ENCODE results near the gene TEPSIN.

TEPSIN gene

GRCh38 chr17:81183316-81183715 is 55.5 kb downstream of the TEPSIN start:
- Histone ChIP-seq H4K20me1 (ENCODE audit: insufficient read depth, low read length) (no peaks in the 10 kb centered on the region), H2AFZ (ENCODE audit: low read length) (no peak overlapping the region), H3K36me3 (replicated peaks; ENCODE audit: insufficient read depth, low read length) (no peaks in the 10 kb centered on the region), H3K27me3 (replicated peaks; ENCODE audit: insufficient read depth, low read length) (peaks cover 72% of the 10 kb centered on the region), H3K4me3 (ENCODE audit: low read length) (no peak overlapping the region), H3K9me2 (replicated peaks; ENCODE audit: insufficient read depth, low read length) (no peaks in the 10 kb centered on the region), H3K9me3 (replicated peaks; ENCODE audit: insufficient read depth, low read length) (no peaks in the 10 kb centered on the region), H3K79me2 (ENCODE audit: low read length) (no peaks in the 10 kb centered on the region), H3K4me2 (ENCODE audit: low read depth, low read length) (no peak overlapping the region), H3F3A (ENCODE audit: insufficient read depth, low read length) (no peaks in the 10 kb centered on the region), H3K4me1 (ENCODE audit: low read length) (no peaks in the 10 kb centered on the region), H3K9ac (ENCODE audit: low read length) (no peak overlapping the region), H3K27ac (ENCODE audit: low read length) (no peak overlapping the region)
- no peak for DNase-seq
- no peak for TF ChIP-seq EZH2phosphoT487 (IDR thresholded peaks at IDR 0.05; ENCODE audit: low read length)
- TF ChIP-seq EZH2 (optimal IDR thresholded peaks at IDR 0.05; ENCODE audit: low read depth, low read length): no peak
- no peak for TF ChIP-seq CTCF (IDR thresholded peaks at IDR 0.05; ENCODE audit: low read length)

GRCh38 chr17:81182596-81182995 is 56.3 kb downstream of the TEPSIN start:
- TF ChIP-seq EZH2phosphoT487 (IDR thresholded peaks at IDR 0.05; ENCODE audit: low read length) (no peak), CTCF (IDR thresholded peaks at IDR 0.05; ENCODE audit: low read length) (no peak), EZH2 (optimal IDR thresholded peaks at IDR 0.05; ENCODE audit: low read depth, low read length) (no peak)
- no peaks in the 10 kb centered on the region for H3K9me3 ChIP-seq (replicated peaks; ENCODE audit: insufficient read depth, low read length)
- no peak overlapping the region for H3K27ac ChIP-seq (ENCODE audit: low read length)
- H3K9me2 ChIP-seq (replicated peaks; ENCODE audit: insufficient read depth, low read length): no peaks in the 10 kb centered on the region
- H3K4me2 ChIP-seq (ENCODE audit: low read depth, low read length): no peak overlapping the region
- H2AFZ ChIP-seq (ENCODE audit: low read length): no peak overlapping the region
- H3K4me3 ChIP-seq (ENCODE audit: low read length): no peak overlapping the region
- no peaks in the 10 kb centered on the region for H3K36me3 ChIP-seq (replicated peaks; ENCODE audit: insufficient read depth, low read length)
- H3F3A ChIP-seq (ENCODE audit: insufficient read depth, low read length): no peaks in the 10 kb centered on the region
- H4K20me1 ChIP-seq (ENCODE audit: insufficient read depth, low read length): no peaks in the 10 kb centered on the region
- no peak for DNase-seq
- H3K4me1 ChIP-seq (ENCODE audit: low read length): no peaks in the 10 kb centered on the region
- no peaks in the 10 kb centered on the region for H3K79me2 ChIP-seq (ENCODE audit: low read length)
- no peak overlapping the region for H3K9ac ChIP-seq (ENCODE audit: low read length)
- H3K27me3 ChIP-seq (replicated peaks; ENCODE audit: insufficient read depth, low read length): peaks cover 80% of the 10 kb centered on the region

- Histone ChIP-seq H3K9ac (ENCODE audit: low read length) (no peak overlapping the region), H3K27ac (ENCODE audit: low read length) (no peak overlapping the region), H3F3A (ENCODE audit: insufficient read depth, low read length) (no peaks in the 10 kb centered on the region), H3K9me3 (replicated peaks; ENCODE audit: insufficient read depth, low read length) (no peaks in the 10 kb centered on the region), H3K4me1 (ENCODE audit: low read length) (no peaks in the 10 kb centered on the region), H3K9me2 (replicated peaks; ENCODE audit: insufficient read depth, low read length) (no peaks in the 10 kb centered on the region), H3K4me3 (ENCODE audit: low read length) (no peak overlapping the region), H3K79me2 (ENCODE audit: low read length) (no peaks in the 10 kb centered on the region), H2AFZ (ENCODE audit: low read length) (no peak overlapping the region), H4K20me1 (ENCODE audit: insufficient read depth, low read length) (no peaks in the 10 kb centered on the region), H3K36me3 (replicated peaks; ENCODE audit: insufficient read depth, low read length) (no peaks in the 10 kb centered on the region), H3K4me2 (ENCODE audit: low read depth, low read length) (no peak overlapping the region), H3K27me3 (replicated peaks; ENCODE audit: insufficient read depth, low read length) (peaks cover 88% of the 10 kb centered on the region)
- TF ChIP-seq CTCF (IDR thresholded peaks at IDR 0.05; ENCODE audit: low read length) (no peak), EZH2 (optimal IDR thresholded peaks at IDR 0.05; ENCODE audit: low read depth, low read length) (no peak), EZH2phosphoT487 (IDR thresholded peaks at IDR 0.05; ENCODE audit: low read length) (no peak)
- no peak for DNase-seq
Measured at GRCh38 chr17:81181811-81182185, 57.1 kb downstream of the TEPSIN start.
